SK-N-SH (cell line): ENCODE measurements around the gene EPOP. TPM values are rescaled to one million over a fixed set of nuclear protein-coding genes. Genes with fewer than 3 reads are reported as not detected.

ENCODE experiments used
- CTCF ChIA-PET: fragments of 300-600, 350-600 bp; formaldehyde crosslinking; extraction: SDS; loops from one replicate; lab custom pipeline; 2021; lab: Yijun Ruan, JAX
- POLR2A ChIA-PET: fragments of 350-600 bp; sonication (Branson Sonifier 250); formaldehyde crosslinking; extraction: SDS; loops from one replicate; lab custom pipeline; 2020; ENCODE audit warnings: antibody characterized with exemption, inconsistent platforms; lab: Yijun Ruan, JAX
- DNase-seq: peaks from one replicate; pipeline ENCODE4 v3.0.0; 2012
- H2AFZ ChIP-seq: fragments of 200-600 bp; sonication (generic); 2 replicates; pipeline ENCODE4 v1.8.1; 2016; ENCODE audit warnings: antibody characterized with exemption, mild to moderate bottlenecking, low read depth
- H3F3A ChIP-seq: fragments of 200-600 bp; sonication (generic); replicated peaks from 2 replicates; pipeline ENCODE3; 2016; ENCODE audit warnings: antibody characterized with exemption, mild to moderate bottlenecking; ENCODE audit not compliant: insufficient read depth
- H3K27ac ChIP-seq, 2 experiments: fragments of 200-500 bp in 1 of 2; fragments of 200-600 bp in 1 of 2; sonication (Bioruptor generic) in 1 of 2; sonication (generic), shearing (Covaris generic) in 1 of 2; 2 replicates each; pipeline versions ENCODE4 v1.5.1 to v1.6.1; 2014 to 2016; ENCODE audit warnings: low read depth in 2 of 2, inconsistent platforms in 1 of 2, low read length in 1 of 2, mild to moderate bottlenecking in 1 of 2, mixed read lengths in 1 of 2
- H3K27me3 ChIP-seq: fragments of 200-600 bp; sonication (generic), shearing (Covaris generic); 2 replicates; pipeline ENCODE4 v1.6.1; 2016; ENCODE audit warnings: mixed run types; ENCODE audit not compliant: insufficient read depth
- H3K36me3 ChIP-seq, 2 experiments: fragments of 200-500 bp in 1 of 2; fragments of 200-600 bp in 1 of 2; sonication (Bioruptor generic) in 1 of 2; sonication (generic) in 1 of 2; replicated peaks in 1 of 2; 2 replicates each; pipeline versions ENCODE3 to v1.5.1; 2014 to 2016; ENCODE audit warnings: low read length in 1 of 2, mild to moderate bottlenecking in 1 of 2; ENCODE audit not compliant: insufficient read depth in 2 of 2, control insufficient read depth in 1 of 2
- H3K4me1 ChIP-seq, 2 experiments: fragments of 200-500 bp in 1 of 2; fragments of 200-600 bp in 1 of 2; sonication (Bioruptor generic) in 1 of 2; sonication (generic), shearing (Covaris generic) in 1 of 2; 2 replicates each; pipeline versions ENCODE4 v1.5.1 to v1.6.1; 2014 to 2016; ENCODE audit warnings: low read depth in 1 of 2, low read length in 1 of 2, mixed run types in 1 of 2; ENCODE audit not compliant: insufficient read depth in 2 of 2, control insufficient read depth in 1 of 2
- H3K4me2 ChIP-seq: fragments of 200-600 bp; sonication (generic), shearing (Covaris generic); 2 replicates; pipeline ENCODE4 v1.6.1; 2017; ENCODE audit warnings: mixed run types
- H3K4me3 ChIP-seq, 2 experiments: fragments of 200-500 bp in 1 of 2; fragments of 200-600 bp in 1 of 2; sonication (Bioruptor generic) in 1 of 2; sonication (generic), shearing (Covaris generic) in 1 of 2; 2 replicates each; pipeline versions ENCODE4 v1.5.1 to v1.8.1; 2014 to 2016; ENCODE audit warnings: low read depth in 2 of 2, inconsistent platforms in 1 of 2, low read length in 1 of 2, mild to moderate bottlenecking in 1 of 2, mixed read lengths in 1 of 2, moderate library complexity in 1 of 2
- H3K79me2 ChIP-seq: fragments of 200-600 bp; sonication (generic); 2 replicates; pipeline ENCODE4 v1.8.1; 2017; ENCODE audit warnings: mild to moderate bottlenecking; ENCODE audit not compliant: insufficient read depth
- H3K9ac ChIP-seq: fragments of 200-600 bp; sonication (generic); 2 replicates; pipeline ENCODE4 v1.6.1; 2017; ENCODE audit warnings: mixed run types
- H3K9me2 ChIP-seq: fragments of 200-600 bp; sonication (generic); 2 replicates; pipeline ENCODE4 v1.6.1; 2017; ENCODE audit warnings: mixed run types
- H3K9me3 ChIP-seq: fragments of 200-600 bp; sonication (generic); 2 replicates; pipeline ENCODE4 v1.6.1; 2017; ENCODE audit warnings: mixed run types, mild to moderate bottlenecking, moderate library complexity
- H4K20me1 ChIP-seq: fragments of 200-600 bp; sonication (generic); 2 replicates; pipeline ENCODE4 v1.6.1; 2017; ENCODE audit warnings: mild to moderate bottlenecking, mixed run types; ENCODE audit not compliant: insufficient read depth
- EP300 ChIP-seq, 2 experiments: IDR thresholded peaks; 2 replicates each; pipeline versions ENCODE4 v1.4.0 to v1.6.1; 2012; ENCODE audit warnings: borderline replicate concordance in 1 of 2, low read depth in 1 of 2, low read length in 1 of 2
- EZH2phosphoT487 ChIP-seq: fragments of 200-600 bp; sonication (generic); IDR thresholded peaks from 2 replicates; pipeline ENCODE4 v1.6.1; 2017; ENCODE audit warnings: low read depth, mixed run types, mild to moderate bottlenecking, antibody characterized with exemption, moderate library complexity, borderline replicate concordance
- FOSL2 ChIP-seq: IDR thresholded peaks from 2 replicates; pipeline ENCODE4 v1.4.0; 2012; ENCODE audit warnings: low read depth, mild to moderate bottlenecking, moderate library complexity, borderline replicate concordance
- FOXM1 ChIP-seq: IDR thresholded peaks from 2 replicates; pipeline ENCODE4 v1.4.0; 2012; ENCODE audit warnings: low read depth, mild to moderate bottlenecking
- GABPA ChIP-seq: IDR thresholded peaks from 2 replicates; pipeline ENCODE4 v1.4.0; 2012; ENCODE audit warnings: low read depth, mild to moderate bottlenecking
- JUND ChIP-seq: IDR thresholded peaks from 2 replicates; pipeline ENCODE4 v1.4.0; 2012
- RAD21 ChIP-seq: IDR thresholded peaks from 2 replicates; pipeline ENCODE4 v1.6.1; 2012; ENCODE audit warnings: mild to moderate bottlenecking, low read length
- RCOR1 ChIP-seq: fragments of 150-350 bp; IDR thresholded peaks from 2 replicates; pipeline ENCODE4 v1.6.1; 2017; ENCODE audit warnings: antibody characterized with exemption, low read length
- RFX5 ChIP-seq: IDR thresholded peaks from 2 replicates; pipeline ENCODE4 v1.6.1; 2012; ENCODE audit warnings: mild to moderate bottlenecking, improper control_type of control experiment, low read length
- WGBS: methylation state at CpG from one replicate; pipeline ENCODE4 v1.1.6; 2017; ENCODE audit warnings: low lambda C conversion rate; 5-methylcytosine and 5-hydroxymethylcytosine counted together
- polyA plus RNA-seq, 3 experiments: library from polyadenylated mRNA; depleted of rRNA; stranded (reverse); fragments of >200 nt; gene quantifications; 2 replicates each; pipeline ENCODE4 v1.2.3, GENCODE V29; 2012
- TF ChIP-seq, protein P1 (sequence below): IDR thresholded peaks from 2 replicates; pipeline ENCODE4 v1.4.0; 2012; ENCODE audit warnings: low read depth, borderline replicate concordance
- TF ChIP-seq, protein P2 (sequence below): fragments of 150-350 bp; IDR thresholded peaks from 2 replicates; pipeline ENCODE4 v1.6.1; 2016; ENCODE audit warnings: mild to moderate bottlenecking, low read depth, low read length
- TF ChIP-seq, protein P3 (sequence below): IDR thresholded peaks from 2 replicates; pipeline ENCODE4 v1.6.1; 2012; ENCODE audit warnings: mild to moderate bottlenecking, low read depth, low read length, moderate library complexity

Gene EPOP
- polyA plus RNA-seq, 1 of the 3 experiments (the other 2 are of a cell fraction), result 3.1 TPM

- TF ChIP-seq, protein P1, sequence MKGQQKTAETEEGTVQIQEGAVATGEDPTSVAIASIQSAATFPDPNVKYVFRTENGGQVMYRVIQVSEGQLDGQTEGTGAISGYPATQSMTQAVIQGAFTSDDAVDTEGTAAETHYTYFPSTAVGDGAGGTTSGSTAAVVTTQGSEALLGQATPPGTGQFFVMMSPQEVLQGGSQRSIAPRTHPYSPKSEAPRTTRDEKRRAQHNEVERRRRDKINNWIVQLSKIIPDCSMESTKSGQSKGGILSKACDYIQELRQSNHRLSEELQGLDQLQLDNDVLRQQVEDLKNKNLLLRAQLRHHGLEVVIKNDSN, result no peak
- no peak for TF ChIP-seq FOXM1
- TF ChIP-seq EZH2phosphoT487, result no peak
- no peak for TF ChIP-seq FOSL2
- no peak for TF ChIP-seq GABPA
- TF ChIP-seq, protein P2, sequence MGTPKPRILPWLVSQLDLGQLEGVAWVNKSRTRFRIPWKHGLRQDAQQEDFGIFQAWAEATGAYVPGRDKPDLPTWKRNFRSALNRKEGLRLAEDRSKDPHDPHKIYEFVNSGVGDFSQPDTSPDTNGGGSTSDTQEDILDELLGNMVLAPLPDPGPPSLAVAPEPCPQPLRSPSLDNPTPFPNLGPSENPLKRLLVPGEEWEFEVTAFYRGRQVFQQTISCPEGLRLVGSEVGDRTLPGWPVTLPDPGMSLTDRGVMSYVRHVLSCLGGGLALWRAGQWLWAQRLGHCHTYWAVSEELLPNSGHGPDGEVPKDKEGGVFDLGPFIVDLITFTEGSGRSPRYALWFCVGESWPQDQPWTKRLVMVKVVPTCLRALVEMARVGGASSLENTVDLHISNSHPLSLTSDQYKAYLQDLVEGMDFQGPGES, result no peak
- no peak for TF ChIP-seq RFX5
- no peak for TF ChIP-seq EP300 (IDR thresholded peaks at IDR 0.05; ENCODE audit: borderline replicate concordance in 1 of 2, low read depth in 1 of 2, low read length in 1 of 2)
- TF ChIP-seq JUND, result no peak
Observed at GRCh38 chr17:38719943-38720641, 45.3 kb upstream of the EPOP start (continued).

- H3K27me3 ChIP-seq, result no peaks in the 10 kb centered on the region
- TF ChIP-seq EP300 (IDR thresholded peaks at IDR 0.05; ENCODE audit: borderline replicate concordance in 1 of 2, low read depth in 1 of 2, low read length in 1 of 2), result no peak
- TF ChIP-seq, all 33 proteins: peak for 0
- Histone ChIP-seq H3K36me3 (peaks cover 19 to 71% of the 10 kb centered on the region in 2 experiments), H3F3A (peaks cover 11% of the 10 kb centered on the region), H3K79me2 (no peaks in the 10 kb centered on the region), H4K20me1 (no peaks in the 10 kb centered on the region), H3K9ac (no peak overlapping the region), H3K27ac (no peak overlapping the region), H3K9me3 (no peaks in the 10 kb centered on the region), H2AFZ (no peak overlapping the region), H3K4me3 (no peak overlapping the region), H3K9me2 (no peaks in the 10 kb centered on the region), H3K4me2 (no peak overlapping the region), H3K4me1 (peaks cover 4 to 13% of the 10 kb centered on the region in 2 experiments; a peak in 1 of 4 replicates)
- ChIA-PET POLR2A (interaction anchor here (1.7 kb wide), 1 partner anchor 9 kb away, joined by 3 read pairs; no protein-coding TSS in a partner anchor), CTCF (interaction anchor here (1.0 to 2.7 kb wide), 3 partner anchors 15 to 52 kb away, joined by 3 to 16 read pairs (median 3); no protein-coding TSS in a partner anchor)
- no peak for DNase-seq
- 97% methylated on average over 19 of the region's 29 CpGs for WGBS
Observed at GRCh38 chr17:38719289-38719942, 44.7 kb upstream of the EPOP start.

- H3K36me3 ChIP-seq, result peaks cover 27 to 81% of the 10 kb centered on the region in 2 experiments
- ChIA-PET CTCF (interaction anchor here (0.6 to 2.8 kb wide), 4 partner anchors 11 to 181 kb away, joined by 3 to 9 read pairs (median 4); partner anchors contain the start of gene CISD3), POLR2A (interaction anchor here (0.6 to 1.7 kb wide), 2 partner anchors 11 to 65 kb away, joined by 4 to 11 read pairs; no protein-coding TSS in a partner anchor)
Observed at GRCh38 chr17:38717139-38717745, 42.5 kb upstream of the EPOP start.

More at GRCh38 chr17:38717139-38717745, 42.5 kb upstream of the EPOP start:
- Histone ChIP-seq H3K27me3 (no peaks in the 10 kb centered on the region), H3K27ac (no peak overlapping the region), H3K9me2 (no peaks in the 10 kb centered on the region), H3K4me1 (peaks cover 0 to 4% of the 10 kb centered on the region in 2 experiments; a peak in 1 of 4 replicates), H3K79me2 (no peaks in the 10 kb centered on the region), H2AFZ (no peak overlapping the region), H3F3A (peaks cover 6% of the 10 kb centered on the region), H3K4me3 (no peak overlapping the region), H3K9ac (no peak overlapping the region), H3K4me2 (no peak overlapping the region), H3K9me3 (no peaks in the 10 kb centered on the region), H4K20me1 (no peaks in the 10 kb centered on the region)
- WGBS, result 87% methylated on average over 10 of the region's 12 CpGs
- TF ChIP-seq GABPA (no peak), FOSL2 (no peak), RFX5 (no peak), RCOR1 (no peak), JUND (no peak), RAD21 (no peak), EZH2phosphoT487 (no peak)
- TF ChIP-seq, protein P2, result no peak
- TF ChIP-seq, protein P3, sequence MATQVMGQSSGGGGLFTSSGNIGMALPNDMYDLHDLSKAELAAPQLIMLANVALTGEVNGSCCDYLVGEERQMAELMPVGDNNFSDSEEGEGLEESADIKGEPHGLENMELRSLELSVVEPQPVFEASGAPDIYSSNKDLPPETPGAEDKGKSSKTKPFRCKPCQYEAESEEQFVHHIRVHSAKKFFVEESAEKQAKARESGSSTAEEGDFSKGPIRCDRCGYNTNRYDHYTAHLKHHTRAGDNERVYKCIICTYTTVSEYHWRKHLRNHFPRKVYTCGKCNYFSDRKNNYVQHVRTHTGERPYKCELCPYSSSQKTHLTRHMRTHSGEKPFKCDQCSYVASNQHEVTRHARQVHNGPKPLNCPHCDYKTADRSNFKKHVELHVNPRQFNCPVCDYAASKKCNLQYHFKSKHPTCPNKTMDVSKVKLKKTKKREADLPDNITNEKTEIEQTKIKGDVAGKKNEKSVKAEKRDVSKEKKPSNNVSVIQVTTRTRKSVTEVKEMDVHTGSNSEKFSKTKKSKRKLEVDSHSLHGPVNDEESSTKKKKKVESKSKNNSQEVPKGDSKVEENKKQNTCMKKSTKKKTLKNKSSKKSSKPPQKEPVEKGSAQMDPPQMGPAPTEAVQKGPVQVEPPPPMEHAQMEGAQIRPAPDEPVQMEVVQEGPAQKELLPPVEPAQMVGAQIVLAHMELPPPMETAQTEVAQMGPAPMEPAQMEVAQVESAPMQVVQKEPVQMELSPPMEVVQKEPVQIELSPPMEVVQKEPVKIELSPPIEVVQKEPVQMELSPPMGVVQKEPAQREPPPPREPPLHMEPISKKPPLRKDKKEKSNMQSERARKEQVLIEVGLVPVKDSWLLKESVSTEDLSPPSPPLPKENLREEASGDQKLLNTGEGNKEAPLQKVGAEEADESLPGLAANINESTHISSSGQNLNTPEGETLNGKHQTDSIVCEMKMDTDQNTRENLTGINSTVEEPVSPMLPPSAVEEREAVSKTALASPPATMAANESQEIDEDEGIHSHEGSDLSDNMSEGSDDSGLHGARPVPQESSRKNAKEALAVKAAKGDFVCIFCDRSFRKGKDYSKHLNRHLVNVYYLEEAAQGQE, result no peak
- no peak for DNase-seq
